Memory B cell (primary cell): ENCODE data around the gene NFIA.
"Not testable (repeated sequence)": the region's sequence is repeated elsewhere in the genome, so short reads cannot be mapped to it uniquely, and the experiment has no call there.

ENCODE experiments used
- ATAC-seq: fragments of 150-1000 bp; cut with Tn5 transposase; 2 replicates; pipeline ENCODE4 v1.10.0; 2021; ENCODE audit warnings: low read depth, mild to moderate bottlenecking, moderate library complexity
- DNase-seq, 2 donors: peaks; one replicate each; pipeline ENCODE4 v3.0.0; 2022; ENCODE audit warnings: low spot score in 2 of 2
- H3K27ac Mint-ChIP-seq: one replicate; pipeline ENCODE4 v1.8.0; 2022; ENCODE audit warnings: mild to moderate bottlenecking, moderate library complexity, mixed read lengths
- H3K27me3 Mint-ChIP-seq: one replicate; pipeline ENCODE4 v1.8.0; 2022; ENCODE audit warnings: mixed read lengths
- H3K36me3 Mint-ChIP-seq: one replicate; pipeline ENCODE4 v1.8.0; 2022; ENCODE audit warnings: mild to moderate bottlenecking, mixed read lengths
- H3K4me1 Mint-ChIP-seq: one replicate; pipeline ENCODE4 v1.8.0; 2022; ENCODE audit warnings: mixed read lengths
- H3K4me3 Mint-ChIP-seq: one replicate; pipeline ENCODE4 v1.8.0; 2022; ENCODE audit warnings: mild to moderate bottlenecking, moderate library complexity, mixed read lengths
- H3K9me3 Mint-ChIP-seq: one replicate; pipeline ENCODE4 v1.8.0; 2022; ENCODE audit warnings: mixed read lengths

The NFIA gene

GRCh38 chr1:61463220-61463619 is 380.9 kb downstream of the NFIA start:
- no peak overlapping the region for H3K27ac Mint-ChIP-seq
- DNase-seq = no peak
- peaks cover 2% of the 10 kb centered on the region for H3K4me1 Mint-ChIP-seq
- H3K4me3 Mint-ChIP-seq = no peak overlapping the region
- H3K9me3 Mint-ChIP-seq = no peaks in the 10 kb centered on the region
- H3K36me3 Mint-ChIP-seq = no peaks in the 10 kb centered on the region
- H3K27me3 Mint-ChIP-seq = no peaks in the 10 kb centered on the region
- no peak for ATAC-seq

GRCh38 chr1:61467836-61468235 is 385.5 kb downstream of the NFIA start:
- H3K4me3 Mint-ChIP-seq, ATAC-seq, H3K27ac Mint-ChIP-seq, H3K27me3 Mint-ChIP-seq, H3K4me1 Mint-ChIP-seq, DNase-seq, H3K9me3 Mint-ChIP-seq, H3K36me3 Mint-ChIP-seq: not testable (repeated sequence)

GRCh38 chr1:61469365-61469764 is 387.0 kb downstream of the NFIA start:
- ATAC-seq (no peak), DNase-seq (no peak)
- Mint-ChIP-seq H3K36me3 (no peaks in the 10 kb centered on the region), H3K4me3 (no peak overlapping the region), H3K4me1 (no peaks in the 10 kb centered on the region), H3K27me3 (peaks cover 2% of the 10 kb centered on the region), H3K9me3 (no peaks in the 10 kb centered on the region), H3K27ac (no peak overlapping the region)

GRCh38 chr1:61472876-61473275 is 390.5 kb downstream of the NFIA start:
- no peak for ATAC-seq
- no peaks in the 10 kb centered on the region for H3K9me3 Mint-ChIP-seq

GRCh38 chr1:61474269-61474817 is 392.0 kb downstream of the NFIA start:
- H3K4me3 Mint-ChIP-seq = no peak overlapping the region
- H3K9me3 Mint-ChIP-seq = no peaks in the 10 kb centered on the region
- ATAC-seq (no peak), DNase-seq (no peak)
- H3K27ac Mint-ChIP-seq = no peak overlapping the region
- peaks cover 11% of the 10 kb centered on the region for H3K27me3 Mint-ChIP-seq
- H3K36me3 Mint-ChIP-seq = no peaks in the 10 kb centered on the region
- no peaks in the 10 kb centered on the region for H3K4me1 Mint-ChIP-seq

More at GRCh38 chr1:61472876-61473275, 390.5 kb downstream of the NFIA start:
- Mint-ChIP-seq H3K27ac (no peak overlapping the region), H3K36me3 (no peaks in the 10 kb centered on the region), H3K4me1 (no peaks in the 10 kb centered on the region), H3K27me3 (peaks cover 11% of the 10 kb centered on the region), H3K4me3 (no peak overlapping the region)
- DNase-seq = no peak

- Mint-ChIP-seq H3K36me3 (no peaks in the 10 kb centered on the region), H3K4me3 (no peak overlapping the region), H3K9me3 (no peaks in the 10 kb centered on the region), H3K27ac (no peak overlapping the region), H3K27me3 (peaks cover 11% of the 10 kb centered on the region), H3K4me1 (no peaks in the 10 kb centered on the region)
- no peak for ATAC-seq
- DNase-seq = no peak
Measured at GRCh38 chr1:61474963-61475362, 392.6 kb downstream of the NFIA start.

- no peak overlapping the region for H3K4me3 Mint-ChIP-seq
- ATAC-seq = no peak
- no peak for DNase-seq
- H3K9me3 Mint-ChIP-seq = no peaks in the 10 kb centered on the region
- no peak overlapping the region for H3K27ac Mint-ChIP-seq
- H3K4me1 Mint-ChIP-seq = no peaks in the 10 kb centered on the region
- peaks cover 13% of the 10 kb centered on the region for H3K27me3 Mint-ChIP-seq
- no peaks in the 10 kb centered on the region for H3K36me3 Mint-ChIP-seq
Measured at GRCh38 chr1:61477301-61477700, 394.9 kb downstream of the NFIA start.

GRCh38 chr1:61480273-61480935 is 398.0 kb downstream of the NFIA start:
- Mint-ChIP-seq H3K27ac (no peak overlapping the region), H3K36me3 (no peaks in the 10 kb centered on the region), H3K27me3 (peaks cover 11% of the 10 kb centered on the region), H3K4me1 (no peaks in the 10 kb centered on the region), H3K4me3 (no peak overlapping the region), H3K9me3 (no peaks in the 10 kb centered on the region)
- DNase-seq (no peak), ATAC-seq (no peak)

- DNase-seq (no peak), ATAC-seq (no peak)
- no peak overlapping the region for H3K27ac Mint-ChIP-seq
- H3K9me3 Mint-ChIP-seq = no peaks in the 10 kb centered on the region
- H3K36me3 Mint-ChIP-seq = no peaks in the 10 kb centered on the region
- H3K4me3 Mint-ChIP-seq = no peak overlapping the region
- peaks cover 7% of the 10 kb centered on the region for H3K27me3 Mint-ChIP-seq
- H3K4me1 Mint-ChIP-seq = no peaks in the 10 kb centered on the region
Measured at GRCh38 chr1:61481315-61481715, 399.0 kb downstream of the NFIA start.

- ATAC-seq (no peak), DNase-seq (no peak)
- Mint-ChIP-seq H3K4me1 (no peaks in the 10 kb centered on the region), H3K36me3 (no peaks in the 10 kb centered on the region), H3K27me3 (peaks cover 6% of the 10 kb centered on the region), H3K4me3 (no peak overlapping the region), H3K9me3 (no peaks in the 10 kb centered on the region), H3K27ac (no peak overlapping the region)
Measured at GRCh38 chr1:61482170-61482734, 399.9 kb downstream of the NFIA start.

- no peaks in the 10 kb centered on the region for H3K9me3 Mint-ChIP-seq
- H3K4me1 Mint-ChIP-seq = no peaks in the 10 kb centered on the region
- no peak for DNase-seq
- no peaks in the 10 kb centered on the region for H3K36me3 Mint-ChIP-seq
- ATAC-seq = no peak
- H3K27me3 Mint-ChIP-seq = peaks cover 3% of the 10 kb centered on the region
- no peak overlapping the region for H3K27ac Mint-ChIP-seq
- no peak overlapping the region for H3K4me3 Mint-ChIP-seq
Measured at GRCh38 chr1:61486783-61487536, 404.6 kb downstream of the NFIA start.

GRCh38 chr1:61487801-61488200 is 405.4 kb downstream of the NFIA start:
- H3K9me3 Mint-ChIP-seq = no peaks in the 10 kb centered on the region
- H3K4me1 Mint-ChIP-seq = no peaks in the 10 kb centered on the region
- H3K27me3 Mint-ChIP-seq = peaks cover 3% of the 10 kb centered on the region
- no peak for ATAC-seq
- H3K4me3 Mint-ChIP-seq = no peak overlapping the region
- no peaks in the 10 kb centered on the region for H3K36me3 Mint-ChIP-seq
- no peak overlapping the region for H3K27ac Mint-ChIP-seq
- DNase-seq = no peak

- H3K27me3 Mint-ChIP-seq = peaks cover 1% of the 10 kb centered on the region
- H3K27ac Mint-ChIP-seq = no peak overlapping the region
- H3K4me3 Mint-ChIP-seq = no peak overlapping the region
- H3K4me1 Mint-ChIP-seq = no peaks in the 10 kb centered on the region
- no peak for ATAC-seq
- DNase-seq = no peak
- H3K9me3 Mint-ChIP-seq = no peaks in the 10 kb centered on the region
- no peaks in the 10 kb centered on the region for H3K36me3 Mint-ChIP-seq
Measured at GRCh38 chr1:61490924-61491323, 408.6 kb downstream of the NFIA start.

GRCh38 chr1:61491497-61491896 is 409.1 kb downstream of the NFIA start:
- no peaks in the 10 kb centered on the region for H3K9me3 Mint-ChIP-seq

More at GRCh38 chr1:61491497-61491896, 409.1 kb downstream of the NFIA start:
- no peak for ATAC-seq
- H3K36me3 Mint-ChIP-seq = no peaks in the 10 kb centered on the region
- H3K27me3 Mint-ChIP-seq = peaks cover 1% of the 10 kb centered on the region
- no peaks in the 10 kb centered on the region for H3K4me1 Mint-ChIP-seq
- no peak for DNase-seq
- no peak overlapping the region for H3K4me3 Mint-ChIP-seq
- H3K27ac Mint-ChIP-seq = no peak overlapping the region
